ENCODE measurements around the gene REC8.
"Not testable (repeated sequence)": the region's sequence is repeated elsewhere in the genome, so short reads cannot be mapped to it uniquely, and the experiment has no call there.

Gene REC8

DNA sequence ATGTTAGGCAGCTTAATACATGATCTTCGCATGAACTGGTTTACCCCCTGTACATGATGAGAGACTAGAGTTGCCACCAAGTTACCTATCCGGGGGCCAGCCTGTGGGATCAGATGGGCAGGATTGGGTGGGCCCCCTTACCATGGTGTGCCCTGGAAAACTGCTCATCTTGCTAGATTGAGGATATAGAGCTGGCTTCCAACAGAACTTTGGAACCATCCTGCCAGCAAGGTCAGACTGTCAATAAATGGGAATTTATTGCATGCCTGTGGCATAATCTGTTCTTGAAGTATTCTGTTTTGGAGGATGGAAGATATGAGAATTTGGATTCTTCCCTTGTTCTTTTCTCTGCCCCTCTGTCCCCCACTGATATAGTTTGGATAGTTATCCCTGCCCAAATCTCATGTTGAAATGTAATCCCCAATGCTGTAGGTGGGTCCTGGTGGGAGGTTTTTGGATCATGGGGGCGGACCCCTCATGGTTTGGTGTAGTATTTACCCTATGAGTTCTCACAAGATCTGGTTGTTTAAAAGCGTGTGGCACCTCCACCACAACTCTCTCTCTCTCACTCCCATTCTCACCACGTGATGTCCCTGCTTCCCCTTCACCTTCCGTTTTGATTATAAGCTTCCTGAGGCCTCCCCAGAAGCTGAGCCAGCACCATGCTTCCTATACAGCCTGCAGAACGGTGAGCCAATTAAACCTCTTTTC is 27.1 kb downstream of the REC8 start:
- no peak for DNase-seq (ENCODE audit: low read depth in 3 of 3, low spot score in 1 of 3)

- DNase-seq (ENCODE audit: low read depth in 3 of 3, low spot score in 1 of 3): not testable (repeated sequence)
These were observed 30.7 kb downstream of the REC8 start for GRCh38 chr14:24202538-24202937.

DNA sequence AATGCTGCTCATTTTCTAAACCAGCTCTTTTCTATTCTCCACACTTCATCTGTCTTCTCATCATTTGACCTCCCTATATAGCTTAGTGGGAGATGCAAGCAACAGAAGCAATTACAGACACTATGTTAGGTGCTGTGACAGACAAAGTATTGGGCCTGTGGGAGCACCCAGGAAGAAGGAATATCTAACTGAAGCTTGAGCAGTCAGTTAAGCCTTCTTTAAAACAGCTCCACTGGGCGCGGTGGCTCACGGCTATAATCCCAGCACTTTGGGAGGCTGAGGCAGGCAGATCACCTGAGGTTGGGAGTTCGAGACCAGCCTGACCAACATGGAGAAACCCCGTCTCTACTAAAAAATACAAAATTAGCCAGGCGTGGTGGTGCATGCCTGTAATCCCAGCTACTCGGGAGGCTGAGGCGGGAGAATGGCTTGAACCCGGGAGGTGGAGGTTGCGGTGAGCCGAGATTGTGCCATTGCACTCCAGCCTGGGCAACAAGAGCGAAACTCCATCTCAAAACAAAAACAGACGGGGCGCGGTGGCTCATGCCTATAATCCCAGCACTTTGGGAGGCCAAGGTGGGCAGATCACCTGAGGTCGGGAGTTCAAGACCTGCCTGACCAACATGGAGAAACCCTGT is 31.5 kb downstream of the REC8 start:
- DNase-seq (ENCODE audit: low read depth in 3 of 3, low spot score in 1 of 3): not testable (repeated sequence)

DNA sequence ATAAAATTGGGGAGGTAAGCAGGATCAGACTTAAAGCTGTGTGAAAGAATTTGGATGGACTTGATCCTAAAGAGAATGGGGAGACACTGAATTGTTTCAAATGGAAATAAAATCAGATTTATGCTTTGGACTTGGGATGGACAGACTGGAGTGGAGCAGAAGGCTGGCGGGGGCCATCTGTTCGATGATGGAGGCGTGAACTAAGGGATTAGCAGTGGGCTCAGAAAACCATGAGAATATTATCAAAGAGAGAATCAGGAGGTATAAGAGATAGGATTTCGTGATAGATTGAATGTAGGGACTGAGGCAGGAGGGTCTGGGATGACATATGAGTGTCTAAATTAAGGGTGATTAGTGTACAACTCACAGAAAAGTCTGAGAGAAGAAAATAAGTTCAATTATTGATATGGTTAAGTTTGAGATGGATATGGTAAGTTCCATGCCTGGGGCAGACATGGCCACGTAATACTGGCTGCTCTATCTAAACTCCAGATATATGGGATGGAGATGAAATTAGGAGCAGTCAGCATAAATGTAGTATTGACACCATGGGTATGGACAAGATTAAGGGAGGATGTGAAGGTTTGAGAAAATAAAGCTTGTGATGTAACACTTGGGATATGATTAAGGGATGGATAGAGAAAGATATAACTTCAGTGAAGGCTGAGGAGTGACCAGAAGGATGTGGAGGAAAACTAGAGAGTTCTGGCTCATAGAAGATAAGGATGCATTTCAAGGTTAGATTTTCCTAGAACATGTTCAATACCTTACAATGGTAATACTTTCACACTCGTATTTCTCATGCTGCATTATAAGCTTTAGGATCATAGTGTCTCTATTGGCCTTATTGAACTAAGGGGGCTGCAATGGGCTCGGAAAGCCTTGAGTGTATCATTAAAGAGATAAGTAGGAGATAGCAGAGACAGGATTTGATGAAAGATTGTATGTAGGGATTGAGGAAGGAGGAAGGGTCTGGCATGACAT is 32.6 kb downstream of the REC8 start:
- DNase-seq (ENCODE audit: low read depth in 3 of 3, low spot score in 1 of 3): no peak

DNA sequence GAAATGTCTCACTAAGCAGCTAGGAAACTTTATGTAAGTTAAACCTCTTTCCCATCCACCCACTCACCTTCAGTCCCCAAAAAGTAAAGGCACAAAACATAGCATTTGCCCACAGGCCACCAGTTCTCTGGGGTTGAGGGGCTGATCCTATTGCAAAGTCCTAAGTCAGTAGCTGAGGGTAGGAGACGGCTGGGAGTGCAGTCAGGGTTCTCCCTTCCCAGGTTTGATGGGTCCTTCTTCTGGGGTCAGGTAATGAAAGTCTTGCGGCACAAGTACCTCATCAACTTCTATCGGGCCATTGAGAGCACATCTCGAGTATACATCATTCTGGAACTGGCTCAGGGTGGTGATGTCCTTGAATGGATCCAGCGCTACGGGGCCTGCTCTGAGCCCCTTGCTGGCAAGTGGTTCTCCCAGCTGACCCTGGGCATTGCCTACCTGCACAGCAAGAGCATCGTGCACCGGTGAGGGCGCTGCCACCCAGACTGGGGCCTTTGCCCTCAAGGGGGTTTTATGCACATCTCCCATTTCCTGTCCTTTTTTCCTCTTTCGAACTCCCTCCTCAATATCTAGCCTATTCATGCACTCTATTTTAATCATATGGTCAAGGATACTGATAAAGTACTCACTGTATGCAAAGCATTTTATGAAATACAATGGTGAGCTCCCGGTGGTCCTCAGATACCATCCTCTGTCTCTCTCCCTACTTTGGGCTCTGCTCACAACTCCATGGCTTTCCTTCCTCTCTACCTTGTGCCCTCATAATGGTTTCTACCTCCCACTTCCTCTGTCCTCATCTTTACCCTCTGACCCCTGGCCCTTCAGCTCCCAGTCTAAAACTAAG is 34.6 kb downstream of the REC8 start:
- DNase-seq (ENCODE audit: low read depth in 3 of 3, low spot score in 1 of 3): no peak

DNA sequence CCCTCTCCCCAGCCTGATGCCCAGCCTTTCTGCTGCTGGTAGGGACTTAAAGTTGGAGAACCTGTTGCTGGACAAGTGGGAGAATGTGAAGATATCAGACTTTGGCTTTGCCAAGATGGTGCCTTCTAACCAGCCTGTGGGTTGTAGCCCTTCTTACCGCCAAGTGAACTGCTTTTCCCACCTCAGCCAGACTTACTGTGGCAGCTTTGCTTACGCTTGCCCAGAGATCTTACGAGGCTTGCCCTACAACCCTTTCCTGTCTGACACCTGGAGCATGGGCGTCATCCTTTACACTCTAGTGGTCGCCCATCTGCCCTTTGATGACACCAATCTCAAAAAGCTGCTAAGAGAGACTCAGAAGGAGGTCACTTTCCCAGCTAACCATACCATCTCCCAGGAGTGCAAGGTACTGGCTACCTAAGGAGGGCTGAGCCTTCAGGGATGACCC is 35.2 kb downstream of the REC8 start:
- no peak for DNase-seq (ENCODE audit: low read depth in 3 of 3, low spot score in 1 of 3)

GRCh38 chr14:24207625-24208024 is 35.7 kb downstream of the REC8 start:
- no peak for DNase-seq (ENCODE audit: low read depth in 3 of 3, low spot score in 1 of 3)

DNA sequence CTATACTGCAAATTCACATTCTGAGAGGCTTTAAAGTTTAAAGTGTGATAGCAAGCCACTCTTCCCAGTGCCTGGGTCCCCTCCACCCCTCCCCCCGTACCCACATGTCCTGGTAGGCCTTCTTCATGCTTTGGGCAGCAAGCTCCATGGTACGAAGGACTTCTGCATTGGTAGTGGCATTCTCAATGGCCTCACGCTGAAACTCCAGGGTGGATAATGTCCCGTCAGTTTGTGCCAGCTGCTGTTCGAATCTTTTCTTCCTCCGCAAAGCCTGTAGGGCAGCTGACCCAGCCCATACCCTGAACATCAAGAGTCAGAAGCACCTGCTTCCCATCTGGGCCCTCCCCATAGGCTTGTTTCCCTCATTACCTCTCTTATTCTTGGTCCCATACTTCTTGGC is 39.4 kb downstream of the REC8 start:
- DNase-seq (ENCODE audit: low read depth in 3 of 3, low spot score in 1 of 3): no peak

DNA sequence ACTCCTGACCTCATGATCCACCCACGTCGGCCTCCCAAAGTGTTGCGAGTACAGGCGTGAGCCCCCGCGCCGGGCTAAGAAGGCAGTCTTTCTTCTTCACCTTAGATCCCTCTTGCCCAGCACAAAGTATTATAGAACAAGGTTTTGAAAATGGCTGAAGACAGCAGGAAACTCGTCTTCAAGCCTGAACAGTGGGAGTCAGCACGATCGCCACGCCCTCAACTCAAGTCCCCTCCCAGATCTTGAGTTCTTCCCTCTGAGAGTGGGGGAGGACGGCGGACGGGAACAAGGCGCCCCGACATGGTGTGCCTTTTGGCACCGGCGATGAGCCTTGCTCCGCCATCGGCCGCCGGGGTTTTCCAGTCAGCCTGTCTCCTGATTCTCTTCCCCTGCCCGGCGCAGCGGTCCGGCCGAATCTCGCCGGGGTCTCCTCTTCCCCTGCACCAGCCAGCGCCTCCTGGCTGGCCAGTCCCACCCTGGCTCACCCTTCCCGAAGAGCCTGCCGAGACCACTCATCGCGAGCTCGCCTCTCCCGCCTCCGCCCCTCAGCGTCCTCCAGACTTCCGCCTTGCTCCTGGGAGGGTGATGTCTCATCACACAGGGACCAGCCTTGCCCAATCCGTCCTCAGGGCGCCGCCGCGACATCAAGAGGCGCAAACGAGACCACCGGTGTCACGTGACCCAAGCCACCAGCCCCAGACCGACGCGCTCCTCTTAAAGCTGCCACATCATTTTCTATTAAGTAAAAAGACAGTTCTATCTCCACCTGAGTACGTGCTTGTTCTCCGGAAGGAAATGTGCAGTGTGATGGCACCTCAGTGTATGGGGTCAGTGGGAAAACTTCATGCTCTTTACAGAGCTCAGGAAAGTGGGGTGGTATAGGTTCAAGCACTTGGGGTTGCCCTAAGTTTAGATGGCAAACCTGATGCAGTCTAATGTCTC is 41.3 kb downstream of the REC8 start, which contains the start of gene CHMP4A:
CHMP4A (minus strand) TSS at position 565 of the 942 bp plus-strand sequence; CDS start at position 516, 49 bp downstream.
- peak; percentile 84 to 91 (median 84) for DNase-seq (ENCODE audit: low read depth in 3 of 3, low spot score in 1 of 3)

GRCh38 chr14:24213866-24214662 is 42.2 kb downstream of the REC8 start:
- DNase-seq (ENCODE audit: low read depth in 3 of 3, low spot score in 1 of 3): no peak

DNA sequence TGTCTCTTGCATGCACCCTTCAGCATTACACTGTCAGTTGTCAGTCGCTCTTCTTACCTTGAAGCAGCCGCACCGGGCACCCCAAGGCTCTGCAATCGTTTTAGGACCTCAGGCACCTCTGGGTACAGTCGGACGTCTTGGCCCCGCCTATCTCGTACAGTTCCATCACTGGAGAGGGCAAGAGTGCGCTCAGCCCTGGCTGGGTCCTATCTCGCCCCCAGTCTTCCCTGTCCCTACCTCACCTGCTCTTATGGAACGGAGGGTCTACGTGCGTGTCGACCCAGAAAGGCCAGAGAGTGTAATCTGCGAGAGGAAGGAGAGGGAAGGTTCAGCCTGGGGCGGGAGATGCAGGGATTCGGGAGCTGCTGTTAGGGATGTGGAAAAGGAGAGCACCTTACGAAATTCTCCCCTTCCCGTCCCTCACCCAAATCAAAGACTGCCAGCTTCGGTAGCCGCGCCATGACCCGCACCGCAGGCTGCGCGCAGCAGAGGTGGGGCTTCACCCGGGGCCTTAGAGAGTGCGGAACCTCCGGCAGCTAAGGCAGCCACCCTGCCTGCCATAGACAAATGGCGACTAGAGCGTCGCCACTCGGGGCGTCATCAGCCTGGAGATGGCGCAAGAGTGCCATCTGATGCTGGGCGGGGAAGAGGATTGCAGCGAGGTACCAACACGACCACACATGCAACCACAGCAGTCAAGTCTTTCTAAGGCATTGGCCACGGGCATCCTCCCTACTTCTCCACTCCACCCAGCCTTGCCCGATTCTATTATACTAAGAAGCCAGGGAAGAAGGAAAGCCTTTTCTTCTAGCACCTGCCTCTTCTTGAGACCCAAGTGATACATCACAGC is 43.8 kb downstream of the REC8 start, which contains the start of gene MDP1:
MDP1 (minus strand) TSS at position 572 of the 850 bp plus-strand sequence; CDS start at position 461, 111 bp downstream.
- peak; percentile 66 to 72 (median 71) for DNase-seq (ENCODE audit: low read depth in 3 of 3, low spot score in 1 of 3)

DNA sequence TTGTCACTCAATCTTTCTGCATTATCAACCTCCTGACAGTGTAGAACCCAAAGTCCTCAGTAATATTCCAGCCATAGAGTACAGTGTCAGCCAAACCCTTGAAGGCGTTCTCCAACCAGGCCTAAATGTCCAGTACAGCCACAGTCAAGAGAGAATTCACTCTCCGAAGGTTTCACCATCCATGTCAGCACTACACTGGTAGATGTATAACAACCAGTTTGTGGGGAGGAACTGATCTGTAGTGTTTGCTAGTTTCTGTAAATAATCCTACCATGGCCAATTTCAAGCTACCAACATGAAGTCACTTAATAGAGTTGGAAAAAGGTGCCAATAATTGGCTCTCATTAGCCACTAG is 44.4 kb downstream of the REC8 start:
- no peak for DNase-seq (ENCODE audit: low read depth in 3 of 3, low spot score in 1 of 3)

- DNase-seq (ENCODE audit: low read depth in 3 of 3, low spot score in 1 of 3): not testable (repeated sequence)
These were observed 45.0 kb downstream of the REC8 start for GRCh38 chr14:24216876-24217275.

GRCh38 chr14:24219080-24219479 is 47.2 kb downstream of the REC8 start:
- DNase-seq (ENCODE audit: low read depth in 3 of 3, low spot score in 1 of 3): no peak

- DNase-seq (ENCODE audit: low read depth in 3 of 3, low spot score in 1 of 3): no peak
These were observed 47.6 kb downstream of the REC8 start for GRCh38 chr14:24219521-24219920.

- DNase-seq (ENCODE audit: low read depth in 3 of 3, low spot score in 1 of 3): not testable (repeated sequence)
These were observed 51.1 kb downstream of the REC8 start for GRCh38 chr14:24222987-24223386.

- no peak for DNase-seq (ENCODE audit: low read depth in 3 of 3, low spot score in 1 of 3)
These were observed 52.8 kb downstream of the REC8 start for GRCh38 chr14:24224618-24225071.
